Measurements from ENCODE around the gene SHKBP1. TPM values are rescaled to one million over a fixed set of nuclear protein-coding genes. Genes with fewer than 3 reads are reported as not detected.

SHKBP1 gene
- total and polyA plus RNA-seq, 9 of the 15 experiments (the other 6 are each of a cell fraction or from before 2014, with no cell fraction given) = 1.2 to 58.1 (median 22.3) TPM

DNA sequence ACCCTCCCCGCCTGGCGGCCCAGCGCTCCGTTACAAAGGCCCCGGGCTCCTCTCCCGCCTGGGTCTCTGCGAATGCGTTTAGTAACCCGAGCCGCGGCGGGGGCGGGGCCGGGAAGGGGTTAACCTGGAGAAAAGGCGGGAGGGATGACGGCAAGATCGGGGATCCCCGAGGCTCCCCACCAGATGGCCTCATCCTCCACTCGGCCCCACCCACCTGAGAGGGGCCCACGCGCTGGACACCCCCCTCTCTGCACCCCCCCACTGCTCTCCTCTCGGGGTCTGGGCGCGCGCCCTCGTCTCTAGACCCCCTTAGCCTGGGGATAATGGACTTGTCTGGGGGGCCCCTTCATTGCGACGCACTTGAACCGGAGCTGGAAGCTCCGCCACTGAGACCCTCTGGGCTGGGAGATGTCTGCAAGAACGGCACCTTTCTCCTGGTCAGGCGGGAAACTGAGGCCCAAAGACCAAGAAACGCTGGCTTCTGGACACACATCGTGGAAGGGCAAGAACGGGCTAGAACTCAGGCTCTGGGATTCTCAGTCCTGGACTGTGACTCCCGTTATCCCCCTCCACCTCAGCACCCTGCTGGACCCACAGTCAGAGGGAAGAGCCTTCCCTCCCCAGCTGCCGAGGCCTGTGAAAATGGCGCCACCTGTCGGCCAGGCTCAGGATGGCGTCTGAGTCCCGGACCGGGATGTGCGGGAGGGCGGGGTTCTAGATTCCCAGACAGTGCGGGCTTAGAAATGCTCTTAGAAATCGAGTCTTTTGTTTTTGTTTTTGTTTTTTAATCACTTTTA, 21.6 kb downstream of the SHKBP1 start (continued):
- TF ChIP-seq, protein P1, sequence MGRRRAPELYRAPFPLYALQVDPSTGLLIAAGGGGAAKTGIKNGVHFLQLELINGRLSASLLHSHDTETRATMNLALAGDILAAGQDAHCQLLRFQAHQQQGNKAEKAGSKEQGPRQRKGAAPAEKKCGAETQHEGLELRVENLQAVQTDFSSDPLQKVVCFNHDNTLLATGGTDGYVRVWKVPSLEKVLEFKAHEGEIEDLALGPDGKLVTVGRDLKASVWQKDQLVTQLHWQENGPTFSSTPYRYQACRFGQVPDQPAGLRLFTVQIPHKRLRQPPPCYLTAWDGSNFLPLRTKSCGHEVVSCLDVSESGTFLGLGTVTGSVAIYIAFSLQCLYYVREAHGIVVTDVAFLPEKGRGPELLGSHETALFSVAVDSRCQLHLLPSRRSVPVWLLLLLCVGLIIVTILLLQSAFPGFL (CRISPR knock-in tag; IDR thresholded peaks at IDR 0.05) = no peak
- TF ChIP-seq ZNF316 (IDR thresholded peaks at IDR 0.05) (no peak), SLC30A9 (CRISPR knock-in tag; IDR thresholded peaks at IDR 0.05) (no peak), NCOA4 (IDR thresholded peaks at IDR 0.05; ENCODE audit: partially characterized antibody) (no peak), DIDO1 (tag; IDR thresholded peaks at IDR 0.05; ENCODE audit: low read depth) (no peak), CHCHD3 (CRISPR knock-in tag; IDR thresholded peaks at IDR 0.05) (no peak), BCOR (IDR thresholded peaks at IDR 0.05) (no peak), ZNF79 (CRISPR knock-in tag; IDR thresholded peaks at IDR 0.05; ENCODE audit: low read depth) (no peak), HDAC6 (IDR thresholded peaks at IDR 0.05; ENCODE audit: low read depth, low read length) (no peak), ZNF121 (CRISPR knock-in tag; conservative IDR thresholded peaks at IDR 0.05) (no peak), SETDB1 (IDR thresholded peaks at IDR 0.05; ENCODE audit: low read length) (no peak), FIP1L1 (IDR thresholded peaks at IDR 0.05; ENCODE audit: low read depth, low read length, poor library complexity, severe bottlenecking) (peak; percentile 20), PCBP2 (IDR thresholded peaks at IDR 0.05; ENCODE audit: low read depth, low read length, poor library complexity, severe bottlenecking) (no peak), ELF2 (CRISPR knock-in tag; IDR thresholded peaks at IDR 0.05) (no peak), ZNF76 (CRISPR knock-in tag; IDR thresholded peaks at IDR 0.05; ENCODE audit: borderline replicate concordance) (no peak), RUNX1 (IDR thresholded peaks at IDR 0.05; ENCODE audit: low read depth) (no peak), ELF4 (CRISPR knock-in tag; IDR thresholded peaks at IDR 0.05) (no peak), ZNF408 (CRISPR knock-in tag; IDR thresholded peaks at IDR 0.05; ENCODE audit: low read depth) (no peak)
- TF ChIP-seq, protein P2, sequence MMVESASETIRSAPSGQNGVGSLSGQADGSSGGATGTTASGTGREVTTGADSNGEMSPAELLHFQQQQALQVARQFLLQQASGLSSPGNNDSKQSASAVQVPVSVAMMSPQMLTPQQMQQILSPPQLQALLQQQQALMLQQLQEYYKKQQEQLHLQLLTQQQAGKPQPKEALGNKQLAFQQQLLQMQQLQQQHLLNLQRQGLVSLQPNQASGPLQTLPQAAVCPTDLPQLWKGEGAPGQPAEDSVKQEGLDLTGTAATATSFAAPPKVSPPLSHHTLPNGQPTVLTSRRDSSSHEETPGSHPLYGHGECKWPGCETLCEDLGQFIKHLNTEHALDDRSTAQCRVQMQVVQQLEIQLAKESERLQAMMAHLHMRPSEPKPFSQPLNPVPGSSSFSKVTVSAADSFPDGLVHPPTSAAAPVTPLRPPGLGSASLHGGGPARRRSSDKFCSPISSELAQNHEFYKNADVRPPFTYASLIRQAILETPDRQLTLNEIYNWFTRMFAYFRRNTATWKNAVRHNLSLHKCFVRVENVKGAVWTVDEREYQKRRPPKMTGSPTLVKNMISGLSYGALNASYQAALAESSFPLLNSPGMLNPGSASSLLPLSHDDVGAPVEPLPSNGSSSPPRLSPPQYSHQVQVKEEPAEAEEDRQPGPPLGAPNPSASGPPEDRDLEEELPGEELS (CRISPR knock-in tag; IDR thresholded peaks at IDR 0.05; ENCODE audit: borderline replicate concordance) = no peak
- TF ChIP-seq, protein P3, sequence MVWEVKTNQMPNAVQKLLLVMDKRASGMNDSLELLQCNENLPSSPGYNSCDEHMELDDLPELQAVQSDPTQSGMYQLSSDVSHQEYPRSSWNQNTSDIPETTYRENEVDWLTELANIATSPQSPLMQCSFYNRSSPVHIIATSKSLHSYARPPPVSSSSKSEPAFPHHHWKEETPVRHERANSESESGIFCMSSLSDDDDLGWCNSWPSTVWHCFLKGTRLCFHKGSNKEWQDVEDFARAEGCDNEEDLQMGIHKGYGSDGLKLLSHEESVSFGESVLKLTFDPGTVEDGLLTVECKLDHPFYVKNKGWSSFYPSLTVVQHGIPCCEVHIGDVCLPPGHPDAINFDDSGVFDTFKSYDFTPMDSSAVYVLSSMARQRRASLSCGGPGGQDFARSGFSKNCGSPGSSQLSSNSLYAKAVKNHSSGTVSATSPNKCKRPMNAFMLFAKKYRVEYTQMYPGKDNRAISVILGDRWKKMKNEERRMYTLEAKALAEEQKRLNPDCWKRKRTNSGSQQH (CRISPR knock-in tag; IDR thresholded peaks at IDR 0.05) = no peak
- TF ChIP-seq, protein P4, sequence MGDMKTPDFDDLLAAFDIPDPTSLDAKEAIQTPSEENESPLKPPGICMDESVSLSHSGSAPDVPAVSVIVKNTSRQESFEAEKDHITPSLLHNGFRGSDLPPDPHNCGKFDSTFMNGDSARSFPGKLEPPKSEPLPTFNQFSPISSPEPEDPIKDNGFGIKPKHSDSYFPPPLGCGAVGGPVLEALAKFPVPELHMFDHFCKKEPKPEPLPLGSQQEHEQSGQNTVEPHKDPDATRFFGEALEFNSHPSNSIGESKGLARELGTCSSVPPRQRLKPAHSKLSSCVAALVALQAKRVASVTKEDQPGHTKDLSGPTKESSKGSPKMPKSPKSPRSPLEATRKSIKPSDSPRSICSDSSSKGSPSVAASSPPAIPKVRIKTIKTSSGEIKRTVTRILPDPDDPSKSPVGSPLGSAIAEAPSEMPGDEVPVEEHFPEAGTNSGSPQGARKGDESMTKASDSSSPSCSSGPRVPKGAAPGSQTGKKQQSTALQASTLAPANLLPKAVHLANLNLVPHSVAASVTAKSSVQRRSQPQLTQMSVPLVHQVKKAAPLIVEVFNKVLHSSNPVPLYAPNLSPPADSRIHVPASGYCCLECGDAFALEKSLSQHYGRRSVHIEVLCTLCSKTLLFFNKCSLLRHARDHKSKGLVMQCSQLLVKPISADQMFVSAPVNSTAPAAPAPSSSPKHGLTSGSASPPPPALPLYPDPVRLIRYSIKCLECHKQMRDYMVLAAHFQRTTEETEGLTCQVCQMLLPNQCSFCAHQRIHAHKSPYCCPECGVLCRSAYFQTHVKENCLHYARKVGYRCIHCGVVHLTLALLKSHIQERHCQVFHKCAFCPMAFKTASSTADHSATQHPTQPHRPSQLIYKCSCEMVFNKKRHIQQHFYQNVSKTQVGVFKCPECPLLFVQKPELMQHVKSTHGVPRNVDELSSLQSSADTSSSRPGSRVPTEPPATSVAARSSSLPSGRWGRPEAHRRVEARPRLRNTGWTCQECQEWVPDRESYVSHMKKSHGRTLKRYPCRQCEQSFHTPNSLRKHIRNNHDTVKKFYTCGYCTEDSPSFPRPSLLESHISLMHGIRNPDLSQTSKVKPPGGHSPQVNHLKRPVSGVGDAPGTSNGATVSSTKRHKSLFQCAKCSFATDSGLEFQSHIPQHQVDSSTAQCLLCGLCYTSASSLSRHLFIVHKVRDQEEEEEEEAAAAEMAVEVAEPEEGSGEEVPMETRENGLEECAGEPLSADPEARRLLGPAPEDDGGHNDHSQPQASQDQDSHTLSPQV (IDR thresholded peaks at IDR 0.05) = no peak

All from K562 (cell line).